ENCODE measurements around the gene HDAC4.
"Not testable (repeated sequence)": the region's sequence is repeated elsewhere in the genome, so short reads cannot be mapped to it uniquely, and the experiment has no call there.

The HDAC4 gene

DNA sequence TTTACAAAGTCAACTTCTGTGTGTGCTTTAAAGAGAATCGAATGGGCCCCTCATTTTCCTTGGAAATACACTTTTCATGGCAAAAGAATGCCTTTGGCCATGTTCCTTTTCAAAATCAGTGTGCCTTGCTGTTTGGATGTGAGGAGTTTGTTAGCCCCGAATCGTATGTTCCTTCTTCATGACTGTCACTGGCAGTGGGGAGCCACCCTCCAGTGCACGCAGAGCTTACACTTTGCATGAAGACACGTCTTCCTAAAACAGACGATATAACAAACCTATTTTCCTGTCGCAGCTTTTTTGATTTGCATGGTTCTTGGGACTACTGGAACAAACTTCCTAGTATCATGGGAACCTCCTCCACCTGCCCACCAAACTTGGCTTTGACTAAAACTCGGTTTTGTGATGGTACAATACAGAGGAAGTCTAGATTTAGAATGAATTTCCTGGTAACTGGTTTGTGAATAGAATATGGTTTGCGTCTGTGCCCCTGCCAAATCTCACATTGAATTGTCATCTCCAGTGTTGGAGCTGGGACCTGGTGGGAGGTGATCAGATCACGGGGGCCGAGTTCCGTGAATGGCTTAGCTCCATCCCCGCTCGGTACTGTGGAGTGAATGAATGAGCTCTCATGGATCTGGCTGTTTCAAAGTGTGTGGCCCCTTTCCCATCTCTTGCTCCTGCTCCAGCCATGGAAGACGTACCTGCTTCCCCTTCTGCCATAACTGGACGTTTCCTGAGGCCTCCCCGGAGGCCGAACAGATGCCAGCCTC, 358.1 kb downstream of the HDAC4 start:
- in situ Hi-C loops (cut with MboI; ENCODE audit: low sequenced_read_pairs), result no loop called here

DNA sequence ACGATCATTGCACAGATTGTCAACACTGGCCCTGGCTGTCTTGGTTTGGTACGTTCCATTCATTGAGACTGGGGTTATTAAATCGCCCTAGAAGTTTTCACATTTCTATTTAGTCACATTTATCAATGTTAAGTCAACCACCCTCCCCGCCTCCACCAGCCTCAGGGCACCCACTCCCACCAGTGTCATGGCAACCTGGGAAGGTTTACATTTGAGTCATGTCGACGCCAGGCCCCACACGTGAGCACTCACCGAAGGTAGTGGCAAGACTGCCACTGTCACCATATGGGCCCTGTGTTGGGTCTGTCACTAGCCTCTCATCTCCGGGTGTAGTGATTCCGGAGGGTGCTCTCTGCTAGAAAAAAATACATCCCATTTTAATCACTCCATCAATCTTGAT, 358.8 kb downstream of the HDAC4 start:
- in situ Hi-C loops (cut with MboI; ENCODE audit: low sequenced_read_pairs), result no loop called here

DNA sequence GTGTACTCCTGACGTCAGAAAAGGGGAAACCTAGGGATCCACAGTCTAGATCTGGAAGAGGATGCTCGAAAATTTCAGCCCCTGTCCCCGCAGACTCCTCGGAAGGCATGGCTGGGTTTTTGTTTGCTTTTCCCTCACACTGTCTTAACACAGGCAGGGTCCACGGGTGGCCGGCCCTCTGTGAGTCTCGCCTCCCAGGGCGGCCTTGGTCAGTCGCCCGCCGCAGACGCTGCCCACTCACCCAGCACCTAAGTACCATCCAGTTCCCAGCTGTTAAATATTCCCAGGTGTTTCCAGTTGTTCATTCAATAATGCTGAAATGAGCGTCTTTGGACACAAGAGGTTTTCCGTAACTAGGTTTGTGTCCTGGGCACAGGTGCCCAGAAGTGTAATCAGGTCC, 359.8 kb downstream of the HDAC4 start:
- in situ Hi-C loops (cut with MboI; ENCODE audit: low sequenced_read_pairs), result no loop called here

- in situ Hi-C loops (cut with MboI; ENCODE audit: low sequenced_read_pairs), result no loop called here
Measured at GRCh38 chr2:239040152-239040761, 360.6 kb downstream of the HDAC4 start.

GRCh38 chr2:239039479-239039861, 361.4 kb downstream of the HDAC4 start:
- in situ Hi-C loops (cut with MboI; ENCODE audit: low sequenced_read_pairs), result no loop called here

GRCh38 chr2:239038773-239039478, 361.9 kb downstream of the HDAC4 start:
- in situ Hi-C loops (cut with MboI; ENCODE audit: low sequenced_read_pairs), result no loop called here

GRCh38 chr2:239038284-239038683, 362.5 kb downstream of the HDAC4 start:
- in situ Hi-C loops (cut with MboI; ENCODE audit: low sequenced_read_pairs), result not testable (repeated sequence)

GRCh38 chr2:239037559-239037910, 363.3 kb downstream of the HDAC4 start:
- in situ Hi-C loops (cut with MboI; ENCODE audit: low sequenced_read_pairs), result no loop called here

- in situ Hi-C loops (cut with MboI; ENCODE audit: low sequenced_read_pairs), result no loop called here
Measured at GRCh38 chr2:239036819-239037558, 363.8 kb downstream of the HDAC4 start.

- in situ Hi-C loops (cut with MboI; ENCODE audit: low sequenced_read_pairs), result no loop called here
Measured at GRCh38 chr2:239035997-239036731, 364.7 kb downstream of the HDAC4 start.

DNA sequence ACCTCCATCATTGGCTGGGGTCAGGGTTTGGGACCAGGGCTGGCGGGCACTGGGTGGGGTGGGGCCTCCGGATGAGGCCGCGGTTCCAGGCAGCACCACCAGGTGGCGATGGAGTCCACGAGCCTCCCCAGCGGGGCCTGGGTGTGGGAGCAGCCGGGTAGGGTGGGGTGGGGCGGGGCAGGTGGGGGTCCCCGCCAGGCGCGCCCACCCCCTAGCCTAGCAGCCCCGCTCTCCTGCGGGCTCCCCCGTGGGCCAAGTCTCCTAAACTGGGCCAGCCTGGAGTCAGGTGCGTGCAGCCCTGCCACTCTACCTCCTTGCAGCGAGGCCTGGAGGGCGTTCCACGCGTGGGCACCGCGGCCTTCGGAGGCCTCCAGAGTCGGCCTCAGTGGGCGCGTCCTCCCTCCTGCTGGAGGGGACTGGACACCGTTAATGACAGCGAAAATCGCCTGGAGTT, 365.4 kb downstream of the HDAC4 start:
- in situ Hi-C loops (cut with MboI; ENCODE audit: low sequenced_read_pairs), result no loop called here

DNA sequence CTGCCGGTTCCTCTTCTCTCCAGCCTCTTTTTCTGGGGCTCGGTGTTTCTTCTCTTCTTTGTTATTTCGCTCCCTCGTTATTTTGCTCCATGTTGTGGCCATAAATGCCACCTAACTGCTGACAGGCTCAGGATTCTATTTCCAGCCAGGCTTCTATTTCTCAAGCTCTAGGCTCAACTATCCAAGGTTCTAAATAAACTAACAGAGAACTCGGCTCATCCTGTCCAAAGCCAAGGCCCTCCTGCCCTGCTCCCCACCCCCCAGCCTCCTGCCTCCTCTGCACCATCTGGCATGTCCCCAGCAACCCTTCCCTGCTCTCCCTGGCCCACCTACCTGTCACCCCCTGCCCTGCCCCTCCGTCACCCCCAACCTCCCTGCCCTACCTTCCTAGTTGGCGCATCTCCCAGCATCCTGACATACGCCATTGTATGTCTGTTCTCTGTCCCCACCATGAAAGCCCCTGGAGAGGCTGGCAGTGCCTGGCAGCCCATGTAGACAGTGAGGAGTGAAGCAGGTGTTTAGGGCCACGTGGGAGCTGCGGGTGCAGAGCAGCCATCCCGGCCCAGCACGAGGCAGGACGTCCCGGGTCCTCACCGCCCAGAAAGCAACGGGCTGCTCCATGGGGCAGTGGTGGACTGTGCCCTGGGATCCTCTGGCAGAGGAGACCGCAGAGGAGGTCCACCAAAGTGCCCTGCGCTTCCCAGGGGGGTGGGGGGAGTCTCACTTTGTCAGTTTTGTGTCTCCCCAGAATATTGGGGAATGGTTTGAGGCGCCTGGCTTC, 366.1 kb downstream of the HDAC4 start:
- in situ Hi-C loops (cut with MboI; ENCODE audit: low sequenced_read_pairs), result no loop called here

DNA sequence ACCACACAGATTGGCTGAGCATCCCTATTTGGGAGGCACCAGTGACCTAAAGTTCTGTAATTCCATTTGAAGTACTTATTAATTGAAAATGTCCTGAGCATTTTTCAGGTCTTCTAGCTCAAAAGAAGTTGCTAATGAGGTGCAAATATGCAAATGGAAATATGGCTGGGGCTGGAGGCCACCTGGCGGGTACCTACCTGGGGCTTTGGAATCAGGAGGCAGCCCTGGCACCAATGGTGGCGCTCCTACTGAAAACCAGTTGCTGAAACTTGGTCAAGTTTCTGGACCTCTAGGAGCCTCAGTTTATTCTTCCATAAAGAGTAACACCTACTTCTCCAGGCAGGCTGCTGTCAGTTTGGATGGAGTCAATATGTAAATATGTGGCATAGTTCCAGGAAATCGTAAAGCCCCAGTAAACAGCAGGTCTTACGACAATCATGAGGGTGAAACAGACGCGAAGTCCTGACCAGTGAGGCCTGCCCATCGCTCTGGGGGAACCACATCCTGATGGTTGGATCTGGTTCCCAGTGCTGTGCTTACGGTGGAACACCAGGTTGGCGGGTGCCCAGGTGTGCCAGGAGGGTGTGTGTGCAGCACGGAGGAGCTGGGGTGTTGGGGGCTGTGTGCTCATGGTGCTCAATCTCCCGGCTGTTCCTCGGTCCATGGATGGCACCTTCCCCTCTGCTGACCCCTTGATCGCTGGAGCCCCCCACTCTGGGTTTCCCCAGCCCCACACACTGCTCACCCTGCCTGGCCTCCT, 366.8 kb downstream of the HDAC4 start:
- in situ Hi-C loops (cut with MboI; ENCODE audit: low sequenced_read_pairs), result no loop called here

DNA sequence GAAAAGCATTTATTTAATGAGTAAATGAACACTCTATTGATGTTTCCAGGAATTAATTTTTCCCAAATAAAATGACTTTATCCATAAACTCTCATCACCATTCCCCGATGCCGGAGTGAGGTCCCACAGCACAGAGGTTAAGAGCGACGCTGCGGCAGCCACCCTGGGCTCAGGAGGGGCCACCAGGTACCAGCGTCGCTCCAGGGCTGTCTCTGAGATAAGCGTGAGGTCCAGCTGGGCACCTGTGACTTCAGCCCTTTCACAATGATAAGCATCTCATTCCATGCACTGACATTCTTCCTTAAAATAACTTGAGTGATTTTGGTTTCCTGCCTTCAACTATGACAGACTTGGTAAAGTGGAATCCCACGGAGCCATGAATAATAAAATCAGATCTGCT, 370.9 kb downstream of the HDAC4 start:
- in situ Hi-C loops (cut with MboI; ENCODE audit: low sequenced_read_pairs), result no loop called here

DNA sequence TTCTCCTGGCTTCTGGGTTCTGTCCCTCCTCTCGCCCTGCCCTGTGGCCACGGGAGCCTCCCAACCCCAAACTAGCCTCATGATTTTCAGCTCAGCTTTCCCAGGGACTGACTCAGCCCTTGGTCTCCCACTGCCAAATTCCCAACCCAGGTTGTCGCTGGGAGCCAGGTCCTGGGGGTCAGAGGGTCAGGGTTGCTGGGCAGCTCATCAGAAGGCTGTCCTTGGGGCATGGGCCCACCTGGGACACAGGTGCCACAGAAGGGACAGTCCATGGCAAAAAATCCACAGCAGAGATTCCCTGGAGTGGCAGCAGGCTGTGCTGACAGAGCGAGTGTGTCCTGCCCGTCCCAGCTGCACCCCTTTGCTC, 372.6 kb downstream of the HDAC4 start:
- in situ Hi-C loops (cut with MboI; ENCODE audit: low sequenced_read_pairs), result no loop called here

GRCh38 chr2:239027391-239028252, 373.2 kb downstream of the HDAC4 start:
- in situ Hi-C loops (cut with MboI; ENCODE audit: low sequenced_read_pairs), result no loop called here

DNA sequence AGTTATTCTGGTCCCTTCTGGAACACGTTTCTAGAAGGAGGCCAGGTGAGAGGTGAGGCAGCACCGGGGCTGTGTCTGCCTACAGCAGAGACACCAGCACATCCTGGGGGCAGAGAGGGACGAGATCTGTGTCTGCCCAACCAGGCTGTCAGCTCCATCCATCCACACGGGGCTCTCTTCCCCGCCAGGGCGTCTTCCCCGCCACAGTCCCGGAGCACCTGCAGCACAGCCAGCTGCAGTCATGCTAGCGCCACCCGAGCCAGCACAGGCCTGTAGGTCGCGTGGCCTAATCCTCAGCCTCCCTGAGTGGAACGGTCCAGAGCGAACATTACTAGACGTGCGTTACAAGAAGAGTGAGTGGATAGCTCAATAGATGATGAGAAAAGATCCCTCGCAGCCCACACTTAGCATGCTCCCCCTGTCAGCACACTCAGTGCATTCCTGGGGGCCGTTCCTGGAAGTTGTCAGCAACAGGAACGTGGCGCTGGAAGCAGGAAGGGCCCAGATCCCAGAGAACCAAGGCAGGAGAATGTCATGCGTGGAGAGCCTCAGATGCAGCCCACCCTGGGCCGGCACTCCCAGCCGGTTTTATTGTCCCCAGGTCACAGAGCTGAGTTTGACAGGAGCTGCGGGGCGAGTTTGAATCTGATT, 374.0 kb downstream of the HDAC4 start:
- in situ Hi-C loops (cut with MboI; ENCODE audit: low sequenced_read_pairs), result no loop called here

GRCh38 chr2:239025951-239026461, 374.8 kb downstream of the HDAC4 start:
- in situ Hi-C loops (cut with MboI; ENCODE audit: low sequenced_read_pairs), result no loop called here

All from HL-60/S4 treated with phorbol 12-myristate 13-acetate at 8.2 ng/mL for 4 days and 3 days (cell line).